ENCODE data around the gene RGS19.

The RGS19 gene

DNA sequence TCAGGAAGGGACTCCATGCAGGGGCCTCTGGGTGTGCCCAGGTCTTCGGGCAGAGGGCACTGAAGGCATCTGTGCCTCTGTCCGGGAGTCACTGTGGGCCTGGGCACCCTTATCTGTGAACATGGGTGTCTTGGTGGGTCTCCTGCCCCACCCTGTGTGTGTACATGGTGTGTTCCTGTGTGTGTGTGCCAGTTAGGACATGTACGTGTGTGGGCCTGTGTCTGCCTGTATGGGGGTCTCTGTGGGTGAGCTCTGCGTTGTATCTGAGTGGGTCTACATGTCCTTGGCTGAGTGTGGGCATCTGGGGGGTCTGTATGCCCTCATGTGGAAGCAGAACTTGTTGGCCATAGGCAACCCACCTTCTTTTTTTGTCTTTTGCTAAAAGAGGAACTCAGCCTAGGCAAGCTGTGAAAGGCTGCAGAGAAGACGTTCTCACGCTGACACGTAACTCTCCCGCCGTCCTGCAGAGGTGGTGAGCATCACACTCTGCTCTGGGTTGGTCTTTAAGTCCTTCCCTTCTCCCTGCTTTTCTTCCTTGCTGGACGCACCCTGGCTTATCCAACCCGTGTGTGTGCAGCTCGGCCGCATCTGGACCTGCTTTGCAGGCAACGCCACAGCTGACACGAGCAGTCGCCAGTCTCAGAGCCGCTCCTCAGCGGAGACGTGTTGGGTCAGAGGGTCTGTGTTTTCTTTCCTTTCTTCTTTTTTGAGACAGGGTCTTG is 28.6 kb upstream of the RGS19 start:
- DNase-seq = peak; percentile 77

DNA sequence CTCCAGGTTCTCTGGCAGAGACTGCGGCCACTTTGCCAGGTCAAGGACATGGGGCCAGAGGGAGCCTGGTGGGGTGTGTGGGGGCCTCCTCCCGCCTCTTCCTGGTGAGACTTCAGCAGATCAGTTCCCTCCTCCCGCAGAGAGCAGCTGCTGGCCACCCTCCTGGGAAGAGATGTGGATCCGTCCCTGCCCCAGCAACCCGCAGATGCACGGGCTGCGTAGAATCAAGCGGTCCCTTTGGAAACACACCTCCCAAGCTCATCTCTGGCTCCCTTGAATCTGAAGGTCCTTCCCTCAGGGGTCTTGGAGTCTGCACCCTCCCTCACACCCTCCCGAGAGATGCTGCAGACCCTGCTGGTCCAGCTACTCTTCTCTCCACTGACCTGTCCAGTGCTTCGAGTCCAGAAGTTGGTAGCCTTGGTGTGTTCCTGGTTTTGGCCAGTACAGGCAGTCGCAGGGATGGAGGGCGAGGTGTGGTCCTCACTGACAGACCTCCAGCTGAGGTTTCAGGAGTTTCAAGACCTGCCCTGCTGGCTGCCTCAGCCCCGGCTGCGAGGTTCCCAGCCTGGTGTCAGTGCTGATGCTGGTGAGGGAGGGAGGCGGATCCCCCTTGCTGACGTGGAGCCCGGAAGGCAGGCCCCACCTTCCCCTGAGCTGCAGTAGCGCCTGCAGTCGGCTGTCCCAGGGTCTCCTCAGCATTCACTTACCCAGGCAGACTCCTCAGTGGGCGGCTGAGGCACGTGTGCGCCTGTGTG is 27.8 kb upstream of the RGS19 start, which contains the start of gene NPBWR2:
NPBWR2 (minus strand) TSS at position 585 of the 755 bp plus-strand sequence. CDS start 734 bp downstream, outside the sequence.
- no peak for DNase-seq

DNA sequence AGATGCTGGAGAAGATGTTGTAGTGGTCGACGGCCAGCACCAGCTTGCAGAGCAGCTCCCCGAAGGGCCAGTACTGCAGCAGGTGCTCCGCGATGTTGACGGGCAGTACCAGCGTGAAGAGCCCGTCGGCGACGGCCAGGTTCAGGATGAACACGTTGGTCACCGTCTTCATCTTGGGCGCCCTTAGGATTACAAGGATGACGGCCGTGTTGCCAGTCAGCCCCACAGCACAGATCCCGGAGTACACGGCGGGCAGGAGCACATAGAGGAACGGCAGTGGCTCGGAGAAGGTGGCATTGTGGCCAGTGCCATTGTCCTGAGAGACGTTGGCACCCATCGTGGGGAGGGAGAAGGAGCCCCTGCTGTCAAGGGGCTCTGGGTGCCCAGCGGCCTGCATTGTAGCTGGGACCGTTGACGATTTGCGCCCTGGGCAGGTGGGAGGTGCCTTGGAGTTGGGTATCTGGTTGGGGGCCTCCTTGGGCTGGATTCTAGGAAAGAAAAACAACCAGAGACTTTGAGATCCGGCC is 27.2 kb upstream of the RGS19 start:
- no peak for DNase-seq

DNA sequence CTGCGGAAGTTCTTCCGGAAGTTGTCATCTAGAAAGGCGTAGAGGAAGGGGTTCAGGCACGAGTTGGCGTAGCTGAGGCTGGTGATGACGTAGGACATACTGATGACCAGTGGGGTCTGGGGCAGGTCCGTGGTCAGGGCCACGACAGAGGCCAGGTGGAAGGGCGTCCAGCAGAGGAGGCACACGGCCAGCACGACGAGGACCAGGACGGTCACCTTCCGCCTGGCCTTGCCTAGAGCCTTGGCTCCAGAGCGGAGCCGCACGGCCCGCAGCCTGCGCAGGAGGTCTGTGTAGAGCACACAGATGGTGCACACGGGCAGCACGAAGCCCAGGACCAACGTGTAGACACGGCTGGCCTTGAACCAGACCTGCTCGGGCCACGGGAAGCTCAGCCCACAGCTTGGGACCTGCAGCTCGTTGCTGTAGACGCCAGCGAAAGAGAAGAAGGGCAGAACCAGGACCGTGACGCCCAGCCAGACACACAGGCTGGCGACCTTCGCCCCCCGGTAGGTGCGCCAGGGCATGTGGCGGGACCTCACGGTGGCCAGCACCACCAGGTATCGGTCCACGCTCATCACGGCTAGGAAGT is 26.6 kb upstream of the RGS19 start:
- DNase-seq = no peak

DNA sequence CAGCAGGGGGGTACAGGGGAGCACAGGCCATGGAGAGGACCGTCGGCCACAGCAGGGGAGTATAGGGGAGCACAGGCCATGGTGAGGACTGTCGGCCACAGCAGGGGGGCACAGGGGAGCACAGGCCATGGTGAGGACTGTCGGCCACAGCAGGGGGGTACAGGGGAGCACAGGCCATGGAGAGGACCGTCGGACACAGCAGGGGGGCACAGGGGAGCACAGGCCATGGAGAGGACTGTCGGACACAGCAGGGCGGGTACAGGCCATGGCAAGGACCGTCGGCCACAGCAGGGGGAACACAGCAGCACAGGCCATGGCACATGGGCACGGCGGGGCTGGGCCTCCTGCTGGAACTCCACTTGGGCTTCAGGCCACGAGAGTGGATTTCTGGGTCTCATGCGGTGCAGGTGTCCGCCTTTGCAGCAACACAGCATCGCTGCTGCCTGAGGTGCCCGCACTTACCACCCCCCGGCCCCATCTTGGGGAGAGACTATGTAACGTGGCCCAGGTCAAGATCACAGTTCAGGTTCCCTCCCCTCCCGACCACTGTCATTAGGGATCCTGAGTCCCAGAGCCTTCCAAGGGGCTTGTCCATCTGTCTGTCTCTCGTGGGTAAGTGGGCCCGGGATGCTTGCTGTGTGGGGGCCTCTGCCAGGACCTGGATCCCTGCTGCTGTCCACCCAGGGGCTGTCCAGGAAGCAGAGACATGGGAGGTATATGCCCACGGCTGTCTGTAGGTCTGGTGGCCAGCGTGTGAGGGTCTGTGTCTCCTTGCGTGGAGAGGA is 25.5 kb upstream of the RGS19 start:
- no peak for DNase-seq

DNA sequence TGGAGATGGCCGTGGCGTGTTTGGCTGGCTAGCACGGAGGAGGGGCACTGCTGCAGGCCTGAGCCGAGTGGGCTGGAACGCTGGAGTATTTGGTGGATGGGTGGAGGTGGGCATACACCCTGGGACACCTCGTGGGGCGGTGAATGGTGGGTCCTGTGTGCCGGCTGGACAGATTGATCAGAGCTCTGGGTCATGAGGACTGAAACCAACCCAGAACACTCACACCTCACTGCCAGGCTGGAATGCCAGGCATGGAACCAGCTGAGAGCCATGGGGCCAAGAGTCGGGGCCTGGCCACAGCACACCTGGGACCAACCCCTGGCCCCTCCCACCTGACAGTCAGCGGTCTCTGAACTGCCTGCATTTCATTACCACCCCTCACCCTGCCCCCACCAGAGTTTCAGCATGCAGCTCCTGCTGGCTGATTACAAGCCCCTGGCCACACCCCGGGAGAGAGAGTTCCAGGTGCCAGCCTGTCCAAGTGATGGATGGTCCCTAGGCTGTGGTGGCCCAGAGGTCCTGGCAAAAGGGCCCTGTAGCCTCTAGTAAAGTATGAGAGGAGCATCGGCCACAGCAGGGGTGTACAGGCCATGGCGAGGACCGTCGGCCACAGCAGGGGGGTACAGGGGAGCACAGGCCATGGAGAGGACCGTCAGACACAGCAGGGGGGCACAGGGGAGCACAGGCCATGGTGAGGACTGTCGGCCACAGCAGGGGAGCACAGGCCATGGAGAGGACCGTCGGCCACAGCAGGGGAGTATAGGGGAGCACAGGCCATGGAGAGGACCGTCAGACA is 24.8 kb upstream of the RGS19 start:
- no peak for DNase-seq

DNA sequence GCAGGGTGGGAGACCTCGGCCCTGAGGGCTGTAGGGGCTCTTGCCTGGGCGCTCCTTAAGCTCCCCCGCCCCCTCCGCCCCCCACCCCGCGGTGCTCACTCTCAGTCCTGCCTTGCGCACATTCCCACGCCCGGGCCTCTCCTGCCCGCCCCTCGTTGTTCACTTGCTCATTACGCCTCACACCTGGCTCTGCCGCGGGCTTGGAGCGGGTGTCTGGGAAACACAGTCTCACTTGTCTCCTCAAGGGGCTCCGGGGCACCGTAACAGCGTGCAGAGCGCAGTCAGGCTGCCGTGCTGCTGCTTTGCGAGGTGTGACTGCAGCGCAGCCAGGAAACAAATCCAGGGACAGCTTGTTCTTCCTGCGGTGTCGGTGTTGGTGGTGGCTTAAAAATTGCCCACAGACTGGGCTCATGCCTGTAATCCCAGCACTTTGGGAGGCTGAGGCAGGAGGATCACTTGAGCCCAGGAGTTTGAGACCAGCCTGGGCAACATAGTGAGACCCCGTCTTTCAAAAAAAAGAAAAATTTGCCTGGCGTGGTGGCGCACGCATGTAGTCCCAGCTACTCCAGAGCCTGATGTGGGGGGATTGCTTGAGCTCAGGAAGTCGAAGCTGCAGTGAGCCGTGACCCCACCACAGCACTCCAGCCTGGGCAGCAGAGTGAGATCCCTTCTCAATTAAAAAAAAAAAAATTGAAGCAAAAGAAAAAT is 23.5 kb upstream of the RGS19 start:
- no peak for DNase-seq

DNA sequence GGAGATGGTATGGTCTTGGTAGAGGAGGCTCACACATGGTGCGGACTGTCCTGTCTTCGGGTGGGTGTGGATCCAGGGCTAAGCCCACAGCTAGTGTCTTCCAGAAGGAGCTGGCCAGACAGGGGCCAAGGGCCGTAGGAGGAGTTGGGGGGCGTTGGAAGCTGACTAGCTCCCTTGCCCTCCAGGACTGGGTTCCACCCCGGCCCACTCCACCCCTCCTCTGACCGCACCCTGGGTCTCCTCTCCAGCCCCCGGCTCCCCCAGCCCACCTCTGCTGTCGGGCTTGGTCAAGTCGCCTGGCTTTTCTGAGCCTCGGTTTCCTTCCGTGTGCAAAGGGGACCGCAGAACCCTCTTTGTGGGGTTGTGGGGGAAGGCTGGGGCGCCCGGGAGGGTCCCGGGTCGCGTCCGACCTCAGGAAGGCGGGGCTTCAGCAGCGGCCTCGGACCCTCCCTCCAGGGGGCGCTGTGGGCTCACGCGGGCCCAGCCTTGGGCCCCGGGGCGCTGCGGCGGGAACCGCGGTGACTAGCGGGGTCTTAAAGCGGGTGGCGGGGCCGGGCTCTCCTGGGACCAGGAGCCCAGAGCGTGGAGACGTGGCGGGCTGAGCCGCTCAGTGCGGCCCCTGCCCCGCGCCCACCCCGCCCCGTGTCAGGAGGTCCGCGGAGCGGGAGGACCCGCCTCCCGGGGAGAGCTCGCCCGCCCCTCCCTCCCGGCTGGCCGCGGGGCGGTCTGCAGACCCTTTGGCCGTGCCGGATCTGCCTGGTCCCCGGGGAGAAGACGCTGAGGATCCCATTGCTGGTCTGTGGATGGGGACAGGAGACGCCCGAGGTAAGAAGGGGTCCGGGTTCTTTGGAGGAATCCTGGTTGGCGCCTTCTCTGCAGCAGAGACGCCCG is 22.7 kb upstream of the RGS19 start:
- DNase-seq = no peak

DNA sequence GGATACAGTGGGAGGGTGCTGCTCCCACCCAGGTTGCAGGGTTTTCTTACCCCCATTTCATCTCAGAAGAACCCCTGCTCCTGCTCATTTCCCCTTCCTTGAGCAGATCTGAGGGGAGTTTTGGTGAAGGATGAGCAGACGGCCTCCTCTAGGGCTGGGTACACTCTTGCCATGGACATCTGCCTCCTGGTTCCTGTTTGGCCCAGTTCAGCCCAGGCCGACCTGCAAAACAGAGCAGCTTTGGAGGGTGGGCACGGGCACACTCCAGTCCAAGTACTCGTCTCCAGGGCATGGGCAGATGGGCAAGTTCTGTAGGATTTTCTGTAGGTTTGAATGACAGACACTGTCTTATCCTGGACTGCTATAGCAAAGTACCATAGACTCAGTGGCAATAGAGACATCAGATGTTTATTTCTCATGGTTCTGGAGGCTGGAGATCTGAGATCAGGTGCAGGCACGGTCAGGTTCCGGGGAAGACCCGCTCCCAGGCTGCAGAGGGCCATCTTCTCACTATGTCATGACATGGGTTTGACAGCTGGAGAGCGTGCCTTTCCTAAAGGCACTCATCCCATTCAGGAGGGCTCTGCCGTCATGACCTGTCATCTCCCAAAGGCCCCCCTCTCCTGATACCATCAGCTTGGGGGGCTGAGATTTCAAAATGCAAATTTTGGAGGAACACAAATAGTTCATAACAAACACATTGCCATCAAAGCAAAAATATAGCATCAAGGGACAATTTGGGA is 21.8 kb upstream of the RGS19 start:
- no peak for DNase-seq

DNA sequence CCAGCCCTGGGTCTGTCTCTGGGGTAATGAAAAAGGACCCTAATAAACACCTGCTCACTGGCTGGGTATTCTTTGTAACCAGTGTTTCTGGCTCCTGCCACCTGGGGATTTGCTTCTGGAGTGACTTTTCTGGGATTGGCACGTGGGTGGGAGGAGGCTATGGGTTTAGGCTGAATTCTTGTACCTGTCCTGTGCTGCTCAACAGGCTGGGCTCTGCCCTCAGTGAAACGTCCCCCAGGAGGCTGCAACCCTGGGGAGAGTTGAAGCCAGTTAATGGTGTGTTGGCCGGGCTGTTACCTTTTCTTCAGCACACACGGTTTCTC is 21.2 kb upstream of the RGS19 start:
- no peak for DNase-seq

DNA sequence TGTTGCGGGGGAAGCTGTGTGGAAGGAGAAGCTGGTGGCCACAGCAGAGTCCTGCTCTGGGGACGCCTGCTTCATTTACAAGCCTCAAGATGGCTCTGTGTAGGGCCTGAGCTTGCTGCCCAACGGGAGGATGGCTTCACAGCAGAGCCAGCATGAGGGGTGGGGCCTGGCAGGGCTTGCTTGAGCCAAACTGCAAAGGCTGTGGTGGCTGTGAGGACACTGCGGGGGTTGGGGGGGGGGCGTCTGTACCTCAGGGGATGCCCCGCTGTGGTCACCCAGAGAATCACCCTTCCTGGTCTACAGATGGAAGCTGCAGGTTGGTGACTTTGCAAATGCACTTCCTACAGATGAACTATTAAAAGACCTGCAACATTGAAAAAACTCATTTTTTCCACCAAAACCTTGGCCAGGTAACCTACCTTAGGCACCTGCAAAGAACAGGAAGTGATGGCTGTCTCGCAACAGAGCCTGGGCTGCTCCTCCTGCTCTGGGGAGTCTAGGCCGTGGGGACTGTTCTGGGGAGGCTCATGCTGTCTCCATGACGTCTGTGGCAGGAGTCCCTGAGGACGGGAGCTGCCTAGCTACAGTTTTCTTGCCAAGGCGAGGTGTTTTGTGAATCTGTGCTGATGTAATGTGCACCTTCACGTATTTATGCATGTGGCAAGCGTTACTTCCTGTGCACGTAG is 20.7 kb upstream of the RGS19 start:
- no peak for DNase-seq

DNA sequence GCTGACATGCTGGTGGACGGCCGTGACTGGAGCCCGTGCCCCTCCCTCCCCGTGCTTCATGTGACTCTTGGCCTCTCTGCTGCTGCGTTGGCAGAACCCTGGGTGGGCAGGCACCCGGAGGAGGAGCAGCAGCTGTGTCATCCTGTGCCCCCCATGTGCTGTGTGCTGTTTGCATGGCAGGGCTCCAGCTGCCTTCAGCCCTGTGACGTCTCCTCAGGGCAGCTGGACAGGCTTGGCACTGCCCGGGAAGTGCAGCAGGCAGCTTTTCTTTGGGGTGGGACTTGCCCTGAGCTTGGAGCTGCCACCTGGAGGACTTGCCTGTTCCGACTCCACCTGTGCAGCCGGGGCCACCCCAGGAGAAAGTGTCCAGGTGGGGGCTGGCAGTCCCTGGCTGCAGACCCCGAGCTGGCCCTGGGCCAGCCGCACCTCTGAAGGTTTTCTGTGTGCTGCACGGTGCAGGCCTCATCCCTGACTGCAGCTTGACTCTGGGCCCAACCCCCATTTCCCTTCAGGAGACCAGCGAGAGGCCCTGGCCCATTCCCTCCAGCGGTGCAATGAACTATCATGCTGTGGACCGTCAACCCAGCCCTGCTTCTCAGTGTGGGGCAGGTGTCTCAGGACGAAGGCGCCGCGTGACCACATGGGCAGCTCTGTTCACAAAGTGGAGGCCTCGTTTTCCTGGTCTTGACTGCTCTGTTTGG is 19.9 kb upstream of the RGS19 start:
- DNase-seq = no peak

DNA sequence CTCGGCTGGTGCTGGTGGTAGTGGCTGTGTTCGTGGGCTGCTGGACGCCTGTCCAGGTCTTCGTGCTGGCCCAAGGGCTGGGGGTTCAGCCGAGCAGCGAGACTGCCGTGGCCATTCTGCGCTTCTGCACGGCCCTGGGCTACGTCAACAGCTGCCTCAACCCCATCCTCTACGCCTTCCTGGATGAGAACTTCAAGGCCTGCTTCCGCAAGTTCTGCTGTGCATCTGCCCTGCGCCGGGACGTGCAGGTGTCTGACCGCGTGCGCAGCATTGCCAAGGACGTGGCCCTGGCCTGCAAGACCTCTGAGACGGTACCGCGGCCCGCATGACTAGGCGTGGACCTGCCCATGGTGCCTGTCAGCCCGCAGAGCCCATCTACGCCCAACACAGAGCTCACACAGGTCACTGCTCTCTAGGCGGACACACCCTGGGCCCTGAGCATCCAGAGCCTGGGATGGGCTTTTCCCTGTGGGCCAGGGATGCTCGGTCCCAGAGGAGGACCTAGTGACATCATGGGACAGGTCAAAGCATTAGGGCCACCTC is 19.2 kb upstream of the RGS19 start:
- DNase-seq = no peak

DNA sequence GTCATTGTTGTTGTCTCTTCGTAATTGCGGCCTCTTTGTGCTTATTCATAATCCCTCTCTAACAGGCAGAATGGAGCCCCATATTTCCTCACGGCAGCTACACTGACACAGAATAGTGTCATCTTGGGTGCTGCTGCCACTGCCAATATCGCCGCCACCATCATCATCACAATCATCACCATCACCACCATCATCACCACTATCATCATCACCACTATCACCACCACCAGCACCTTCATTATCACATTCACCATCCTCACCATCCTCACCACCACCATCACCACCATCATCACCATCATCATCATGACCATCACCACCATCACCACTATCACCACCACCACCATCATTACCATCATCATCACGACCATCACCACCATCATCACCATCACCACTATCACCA is 17.2 kb upstream of the RGS19 start:
- DNase-seq = no peak

DNA sequence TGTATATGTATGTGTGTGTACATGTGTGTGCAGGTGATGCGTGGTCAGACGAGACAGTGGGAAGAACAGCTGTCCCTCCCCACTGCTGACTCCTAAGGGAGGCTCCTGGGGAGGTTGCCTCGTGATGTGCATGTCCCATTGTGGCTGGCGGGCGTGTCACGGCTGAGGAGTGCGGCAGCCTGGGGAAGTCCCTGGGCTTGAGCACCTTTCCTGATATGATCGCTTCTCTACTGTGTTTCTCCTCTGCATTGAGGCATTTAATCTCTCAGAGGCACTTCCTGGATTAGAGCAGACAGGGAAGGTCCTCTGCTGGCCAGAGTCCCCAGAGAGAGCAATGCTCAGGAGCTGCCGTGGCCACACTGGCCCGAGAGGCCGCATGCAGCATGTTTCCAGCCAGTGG is 16.6 kb upstream of the RGS19 start:
- no peak for DNase-seq

DNA sequence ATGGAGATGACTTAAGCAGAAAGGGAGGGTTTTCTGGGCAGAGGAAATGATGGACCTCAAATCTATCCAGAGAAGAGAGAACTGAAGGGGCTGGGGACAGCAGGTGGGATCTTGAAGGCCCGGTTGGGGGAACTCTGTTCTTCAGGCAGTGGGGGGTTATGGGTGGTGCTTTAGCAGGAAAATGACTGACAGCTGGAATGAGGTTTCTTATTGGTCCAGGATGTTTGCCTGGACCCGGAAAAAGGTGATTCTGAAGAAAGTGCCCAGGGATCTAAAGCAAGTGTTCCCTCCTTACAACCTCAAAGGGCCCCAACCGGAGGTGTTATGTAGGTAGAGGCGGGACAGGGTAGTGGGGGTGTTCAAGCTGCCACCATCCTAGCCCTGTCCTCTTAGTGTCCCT is 16.1 kb upstream of the RGS19 start:
- no peak for DNase-seq

DNA sequence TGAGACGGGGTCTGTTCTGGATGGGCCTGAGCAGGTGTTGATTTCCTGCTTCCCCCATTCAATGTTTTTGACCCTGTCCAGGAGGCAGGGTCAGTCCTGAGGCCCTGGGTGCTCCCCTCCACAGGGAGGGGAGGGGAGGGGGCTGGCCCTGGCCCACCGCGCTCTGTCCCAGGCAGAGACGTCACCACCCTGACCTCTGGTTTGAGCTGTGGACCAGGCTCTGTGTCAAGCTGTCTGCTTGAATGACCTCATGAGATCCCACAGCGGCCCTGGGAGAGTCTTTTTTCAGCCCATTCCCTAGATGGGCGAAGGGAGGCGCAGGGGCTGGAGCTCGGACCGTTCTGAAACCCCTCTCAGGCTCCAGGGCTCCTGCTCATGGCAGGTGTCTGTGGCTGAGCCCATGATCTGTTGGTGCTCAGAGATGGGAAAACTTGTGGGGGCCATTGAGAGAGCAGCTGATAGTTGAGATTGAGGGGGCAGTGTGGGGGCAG is 13.7 kb upstream of the RGS19 start:
- no peak for DNase-seq
